Activated CD4-positive, alpha-beta memory T cell treated with anti-CD3 and anti-CD28 coated beads, Interleukin-2, amount 10 ng/mL, durations not matched to agents 7 days and 5 days (primary cell): ENCODE data around the gene GJD4. TPM values are rescaled to one million over a fixed set of nuclear protein-coding genes. Genes with fewer than 3 reads are reported as not detected.

Experiments
- CTCF ChIA-PET: fragments of 350-600 bp; sonication (Branson Sonifier 250); formaldehyde crosslinking; loops from one replicate; lab custom pipeline; 2021; ENCODE audit warnings: antibody characterized with exemption, inconsistent platforms; lab: Charles Lee
- POLR2A ChIA-PET: fragments of 350-600 bp; sonication (Branson Sonifier 250); formaldehyde crosslinking; loops from one replicate; lab custom pipeline; 2021; ENCODE audit warnings: antibody characterized with exemption; lab: Charles Lee
- DNase-seq: peaks from one replicate; pipeline ENCODE4 v3.0.0-alpha.2; 2020
- H3K27ac Mint-ChIP-seq: one replicate; pipeline ENCODE4 v1.8.0; 2021; ENCODE audit warnings: mild to moderate bottlenecking, mixed read lengths
- H3K27me3 Mint-ChIP-seq: one replicate; pipeline ENCODE4 v1.8.0; 2021; ENCODE audit warnings: mixed read lengths
- H3K36me3 Mint-ChIP-seq: one replicate; pipeline ENCODE4 v1.8.0; 2021; ENCODE audit warnings: low read depth, mixed read lengths
- H3K4me1 Mint-ChIP-seq: one replicate; pipeline ENCODE4 v1.8.0; 2021; ENCODE audit warnings: mixed read lengths
- H3K4me3 Mint-ChIP-seq: one replicate; pipeline ENCODE4 v1.8.0; 2021; ENCODE audit warnings: mild to moderate bottlenecking, mixed read lengths
- H3K9me3 Mint-ChIP-seq: one replicate; pipeline ENCODE4 v1.8.0; 2021; ENCODE audit warnings: mixed read lengths
- total RNA-seq, 2 experiments: library from RNA; stranded (reverse); gene quantifications; one replicate each; pipeline ENCODE4 v1.2.3, GENCODE V29; 2021

The GJD4 gene, protein sequence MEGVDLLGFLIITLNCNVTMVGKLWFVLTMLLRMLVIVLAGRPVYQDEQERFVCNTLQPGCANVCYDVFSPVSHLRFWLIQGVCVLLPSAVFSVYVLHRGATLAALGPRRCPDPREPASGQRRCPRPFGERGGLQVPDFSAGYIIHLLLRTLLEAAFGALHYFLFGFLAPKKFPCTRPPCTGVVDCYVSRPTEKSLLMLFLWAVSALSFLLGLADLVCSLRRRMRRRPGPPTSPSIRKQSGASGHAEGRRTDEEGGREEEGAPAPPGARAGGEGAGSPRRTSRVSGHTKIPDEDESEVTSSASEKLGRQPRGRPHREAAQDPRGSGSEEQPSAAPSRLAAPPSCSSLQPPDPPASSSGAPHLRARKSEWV
- total RNA-seq: not detected

DNA sequence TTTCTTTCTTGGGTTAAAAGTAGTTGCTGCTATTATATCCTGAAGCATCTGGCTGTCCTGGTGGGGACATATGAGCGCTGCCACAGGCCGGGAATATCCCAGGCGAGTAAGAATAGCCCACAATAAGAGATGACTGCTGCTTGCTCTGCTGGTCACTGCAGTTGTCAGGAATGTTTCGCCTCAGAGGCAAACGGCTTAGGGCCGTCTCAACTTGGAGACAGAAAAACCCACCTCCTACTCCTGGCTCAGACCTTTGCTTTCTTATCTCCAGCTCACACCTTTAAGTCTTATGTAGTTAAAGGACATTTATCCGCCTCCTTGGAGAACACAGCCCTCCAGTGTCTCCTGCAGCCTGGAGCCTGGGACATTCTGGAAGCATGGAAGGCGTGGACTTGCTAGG lies at the start of gene GJD4:
Gene GJD4, plus strand, starts transcription at position 151 of the 400 bp plus-strand sequence. Its CDS starts 227 bp downstream, at position 378.
- peaks cover 4% of the 10 kb centered on the region for H3K9me3 Mint-ChIP-seq
- ChIA-PET POLR2A (no interaction called here), CTCF (no interaction called here)
- peaks cover 7% of the 10 kb centered on the region for H3K4me1 Mint-ChIP-seq
- peaks cover 30% of the 10 kb centered on the region for H3K27me3 Mint-ChIP-seq
- no peak for DNase-seq
- no peak within 1 kb of the TSS for H3K27ac Mint-ChIP-seq
- no peak within 1 kb of the TSS for H3K4me3 Mint-ChIP-seq
- H3K36me3 Mint-ChIP-seq: no peaks in the 10 kb centered on the region

DNA sequence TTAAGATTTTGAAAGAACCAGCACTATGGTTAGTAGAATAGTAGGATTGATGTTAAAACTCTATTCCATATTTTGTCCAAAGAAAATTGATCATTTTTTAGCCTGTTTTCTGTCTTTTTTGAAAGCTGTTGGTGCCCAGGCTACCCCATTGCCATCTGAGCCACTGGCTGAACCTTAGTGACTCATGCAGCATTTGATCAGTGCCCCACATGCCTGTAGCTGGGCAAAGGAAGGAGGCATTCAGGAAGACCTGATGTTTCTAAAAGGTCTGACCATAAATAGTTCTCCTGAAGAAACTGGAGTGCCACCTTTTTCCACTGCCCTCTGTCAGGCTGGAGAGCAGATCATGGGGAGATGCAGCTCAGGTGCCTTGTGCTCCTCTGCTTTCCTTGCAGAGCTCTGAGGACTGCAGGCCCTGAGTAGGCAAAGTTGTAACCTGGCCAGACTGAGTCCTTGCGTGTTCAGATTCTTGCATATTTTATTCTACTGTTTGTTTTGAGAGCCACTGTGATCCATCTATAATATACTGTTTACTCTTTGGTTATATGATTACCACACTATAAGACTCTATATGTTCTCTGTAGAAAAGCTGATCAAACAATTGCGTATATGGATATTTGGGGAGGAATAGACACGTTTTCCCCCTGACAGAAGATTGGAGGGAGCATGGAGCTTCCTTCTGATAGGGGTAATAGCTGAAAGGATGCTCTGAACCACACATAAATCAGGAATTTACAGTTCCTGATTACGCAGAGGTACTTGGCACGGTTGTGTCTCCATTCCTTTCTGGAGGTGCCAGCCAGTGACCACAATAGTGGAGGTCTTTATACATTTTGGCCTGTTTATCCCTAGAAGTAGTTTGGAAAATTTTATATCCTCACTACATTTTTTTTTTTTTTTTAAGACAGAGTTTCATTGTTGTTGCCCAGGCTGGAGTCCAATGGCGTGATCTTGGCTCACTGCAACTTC lies 48.9 kb upstream of the GJD4 start:
- Mint-ChIP-seq H3K4me3 (no peak overlapping the region), H3K27me3 (no peaks in the 10 kb centered on the region), H3K4me1 (no peaks in the 10 kb centered on the region), H3K36me3 (peaks cover 3% of the 10 kb centered on the region), H3K9me3 (no peaks in the 10 kb centered on the region), H3K27ac (no peak overlapping the region)
- ChIA-PET POLR2A (no interaction called here), CTCF (no interaction called here)
- no peak for DNase-seq

DNA sequence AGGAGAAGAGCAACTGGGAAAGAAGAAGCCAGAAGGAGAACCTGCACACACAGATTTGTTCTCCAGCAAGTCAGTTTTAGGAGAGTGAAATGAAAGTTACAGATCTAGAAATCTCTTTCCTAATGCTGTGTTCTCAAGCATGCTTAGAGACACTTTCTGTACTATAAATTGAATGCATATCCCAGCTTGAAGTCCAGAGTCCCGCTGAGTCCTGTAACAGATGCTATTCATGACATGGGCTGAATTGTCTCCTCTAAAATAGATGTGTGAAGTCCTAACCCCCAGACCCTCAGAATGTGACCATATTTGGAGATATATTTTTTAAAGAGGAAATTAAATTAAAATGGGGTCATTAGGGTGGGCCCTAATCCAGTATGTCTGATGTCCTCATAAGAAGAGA lies 46.9 kb upstream of the GJD4 start:
- Mint-ChIP-seq H3K27me3 (no peaks in the 10 kb centered on the region), H3K27ac (no peak overlapping the region), H3K4me3 (no peak overlapping the region), H3K9me3 (no peaks in the 10 kb centered on the region), H3K4me1 (peaks cover under 1% of the 10 kb centered on the region), H3K36me3 (peaks cover 3% of the 10 kb centered on the region)
- ChIA-PET POLR2A (no interaction called here), CTCF (no interaction called here)
- DNase-seq: no peak

DNA sequence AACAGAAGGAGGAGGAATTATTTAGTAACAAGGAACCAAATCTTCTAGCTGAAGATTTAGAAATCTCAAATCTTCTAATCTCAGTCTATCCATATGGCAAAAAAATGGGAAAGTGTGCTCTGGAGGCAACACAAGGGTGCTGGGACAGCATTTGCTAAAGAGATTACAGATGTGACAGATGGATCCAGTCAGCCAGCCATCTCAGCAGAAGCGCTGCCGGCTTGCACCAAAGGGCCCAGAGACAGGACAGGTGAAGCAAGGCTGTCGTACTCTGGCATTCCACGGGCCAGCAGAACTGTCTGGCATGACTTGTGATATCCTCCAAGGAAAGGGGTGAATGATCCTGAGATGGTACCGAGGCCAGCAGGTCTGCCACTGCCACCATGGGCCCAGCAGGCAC lies 45.7 kb upstream of the GJD4 start:
- DNase-seq: no peak
- Mint-ChIP-seq H3K27ac (no peak overlapping the region), H3K9me3 (no peaks in the 10 kb centered on the region), H3K27me3 (no peaks in the 10 kb centered on the region), H3K36me3 (peaks cover 3% of the 10 kb centered on the region), H3K4me1 (peaks cover 4% of the 10 kb centered on the region), H3K4me3 (no peak overlapping the region)
- ChIA-PET POLR2A (no interaction called here), CTCF (interaction anchor here (1.5 kb wide), 1 partner anchor 439 kb away, joined by 5 read pairs; no protein-coding TSS in a partner anchor)

DNA sequence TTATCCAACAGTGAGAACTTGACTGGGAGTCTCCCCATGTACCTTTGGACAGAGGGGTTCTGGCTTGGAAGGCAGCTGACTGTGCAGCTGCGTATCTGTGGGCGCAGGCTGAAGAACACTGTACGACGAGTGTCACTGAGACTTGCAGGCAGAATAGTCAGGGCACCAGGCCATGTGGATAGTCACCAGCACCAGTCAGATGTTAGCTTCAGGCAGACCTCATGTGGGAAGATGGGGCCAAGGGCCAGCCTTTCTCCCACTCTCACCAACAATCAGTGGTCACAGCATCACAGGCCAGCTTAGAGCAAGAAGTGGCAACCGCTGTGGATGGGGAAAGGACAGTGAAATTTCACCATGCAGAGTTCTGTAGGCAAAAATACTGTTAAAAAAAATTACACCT lies 43.4 kb upstream of the GJD4 start:
- peaks cover 7% of the 10 kb centered on the region for H3K36me3 Mint-ChIP-seq
- no peaks in the 10 kb centered on the region for H3K27me3 Mint-ChIP-seq
- no peak overlapping the region for H3K27ac Mint-ChIP-seq
- DNase-seq: no peak
- H3K4me1 Mint-ChIP-seq: peaks cover 5% of the 10 kb centered on the region
- H3K4me3 Mint-ChIP-seq: no peak overlapping the region
- ChIA-PET CTCF (interaction anchor here (0.6 to 1.2 kb wide), 4 partner anchors 18 to 567 kb away, joined by 3 to 4 read pairs (median 3); no protein-coding TSS in a partner anchor), POLR2A (no interaction called here)
- no peaks in the 10 kb centered on the region for H3K9me3 Mint-ChIP-seq

DNA sequence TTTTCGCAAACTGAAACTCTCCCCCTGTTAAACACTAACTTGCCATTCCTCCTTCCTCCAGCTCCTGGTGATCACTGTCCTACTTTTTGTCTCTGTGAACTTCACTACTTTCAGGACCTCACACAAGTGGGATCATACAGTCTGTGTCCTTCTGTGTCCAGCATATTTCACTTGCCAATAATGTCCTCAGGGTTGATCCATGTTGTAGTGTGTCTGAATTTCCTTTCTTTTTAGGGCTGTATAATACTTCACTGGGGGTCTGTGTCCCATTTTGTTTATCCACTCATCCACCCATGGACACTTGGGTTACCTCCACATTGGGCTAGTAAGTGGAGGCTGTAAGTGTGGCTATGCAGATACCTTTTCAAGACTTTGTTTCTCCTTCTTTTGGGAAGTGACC lies 42.7 kb upstream of the GJD4 start:
- POLR2A ChIA-PET: interaction anchor here (0.6 kb wide), 1 partner anchor 442 kb away, joined by 3 read pairs; no protein-coding TSS in a partner anchor
- Mint-ChIP-seq H3K36me3 (peaks cover 7% of the 10 kb centered on the region), H3K27me3 (no peaks in the 10 kb centered on the region), H3K4me3 (no peak overlapping the region), H3K4me1 (peaks cover 5% of the 10 kb centered on the region), H3K27ac (no peak overlapping the region), H3K9me3 (no peaks in the 10 kb centered on the region)
- CTCF ChIA-PET: interaction anchor here (0.6 to 2.2 kb wide), 12 partner anchors 13 to 568 kb away, joined by 3 to 16 read pairs (median 4); partner anchors contain the start of gene CREM
- DNase-seq: no peak

DNA sequence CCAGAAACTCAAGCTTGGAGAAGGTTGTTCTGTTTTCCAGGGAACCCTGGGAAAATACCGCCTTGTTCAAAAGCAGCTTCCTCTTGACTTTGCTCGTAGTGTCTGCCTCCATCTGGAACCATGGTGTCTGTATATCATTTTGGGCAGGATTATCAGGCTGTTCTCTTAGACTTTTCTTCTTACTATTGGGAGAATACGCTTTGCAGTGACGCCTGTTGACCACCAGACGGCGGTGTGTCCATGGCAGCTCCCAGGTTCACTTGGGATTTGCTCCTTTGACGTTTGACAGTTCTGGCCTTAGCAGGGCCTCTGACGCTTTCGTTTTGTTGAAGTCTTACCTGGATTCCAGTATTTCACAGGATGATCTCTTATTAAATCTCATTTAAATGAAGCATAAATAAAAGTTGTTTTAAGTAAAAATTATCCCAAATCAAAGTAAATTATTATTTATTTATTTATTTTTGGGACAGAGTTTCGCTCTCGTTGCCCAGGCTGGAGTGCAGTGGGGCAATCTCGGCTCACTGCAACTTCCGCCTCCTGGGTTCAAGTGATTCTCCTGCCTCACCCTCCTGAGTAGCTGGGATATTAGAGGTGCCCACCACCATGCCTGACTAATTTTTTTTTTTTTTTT lies 41.8 kb upstream of the GJD4 start:
- POLR2A ChIA-PET: interaction anchor here (0.6 kb wide), 1 partner anchor 443 kb away, joined by 3 read pairs; no protein-coding TSS in a partner anchor
- H3K4me1 Mint-ChIP-seq: peaks cover 5% of the 10 kb centered on the region
- CTCF ChIA-PET: interaction anchor here (0.7 to 2.2 kb wide), 18 partner anchors 9 to 828 kb away, joined by 3 to 16 read pairs (median 4); partner anchors contain the start of gene CREM
- DNase-seq: peak; percentile 45
- H3K27ac Mint-ChIP-seq: no peak overlapping the region
- H3K4me3 Mint-ChIP-seq: no peak overlapping the region
- H3K27me3 Mint-ChIP-seq: no peaks in the 10 kb centered on the region
- H3K36me3 Mint-ChIP-seq: peaks cover 5% of the 10 kb centered on the region
- no peaks in the 10 kb centered on the region for H3K9me3 Mint-ChIP-seq

DNA sequence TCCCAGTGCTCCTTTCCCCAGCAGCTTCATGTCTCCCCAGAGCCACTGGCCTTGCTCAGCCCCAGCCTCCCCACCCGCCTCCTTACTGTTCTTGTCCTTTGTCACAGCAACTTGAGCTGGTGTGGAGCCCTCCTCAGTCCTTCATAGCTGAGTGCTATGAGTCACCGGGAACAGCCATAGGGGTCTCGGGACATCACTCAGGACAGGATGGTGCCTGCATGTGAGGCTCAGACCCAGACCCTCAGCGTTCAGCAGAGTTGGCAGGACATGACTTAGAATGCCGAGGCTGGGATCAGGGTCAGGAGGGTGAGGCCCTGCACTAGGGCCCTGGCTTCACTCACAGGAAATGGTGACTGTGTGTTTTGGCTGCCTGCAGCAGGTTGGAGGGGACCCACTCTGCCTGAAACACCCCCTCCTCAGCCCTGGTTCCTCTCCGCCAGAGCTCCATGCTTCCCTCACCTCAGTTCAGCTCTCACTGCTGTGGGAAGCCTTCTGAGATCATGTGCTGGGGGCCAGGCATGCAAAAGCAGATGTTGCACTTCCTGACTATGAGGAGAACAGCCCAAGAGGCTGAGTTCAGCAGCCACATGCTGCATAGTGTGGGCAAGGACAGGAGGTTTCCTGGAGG lies 40.7 kb upstream of the GJD4 start:
- no peak overlapping the region for H3K27ac Mint-ChIP-seq
- H3K27me3 Mint-ChIP-seq: no peaks in the 10 kb centered on the region
- no peak for DNase-seq
- ChIA-PET POLR2A (no interaction called here), CTCF (interaction anchor here (0.7 to 2.2 kb wide), 6 partner anchors 11 to 827 kb away, joined by 3 to 16 read pairs (median 4); partner anchors contain the start of gene CREM)
- H3K4me1 Mint-ChIP-seq: peaks cover 5% of the 10 kb centered on the region
- H3K9me3 Mint-ChIP-seq: no peaks in the 10 kb centered on the region
- H3K36me3 Mint-ChIP-seq: peaks cover 5% of the 10 kb centered on the region
- no peak overlapping the region for H3K4me3 Mint-ChIP-seq

DNA sequence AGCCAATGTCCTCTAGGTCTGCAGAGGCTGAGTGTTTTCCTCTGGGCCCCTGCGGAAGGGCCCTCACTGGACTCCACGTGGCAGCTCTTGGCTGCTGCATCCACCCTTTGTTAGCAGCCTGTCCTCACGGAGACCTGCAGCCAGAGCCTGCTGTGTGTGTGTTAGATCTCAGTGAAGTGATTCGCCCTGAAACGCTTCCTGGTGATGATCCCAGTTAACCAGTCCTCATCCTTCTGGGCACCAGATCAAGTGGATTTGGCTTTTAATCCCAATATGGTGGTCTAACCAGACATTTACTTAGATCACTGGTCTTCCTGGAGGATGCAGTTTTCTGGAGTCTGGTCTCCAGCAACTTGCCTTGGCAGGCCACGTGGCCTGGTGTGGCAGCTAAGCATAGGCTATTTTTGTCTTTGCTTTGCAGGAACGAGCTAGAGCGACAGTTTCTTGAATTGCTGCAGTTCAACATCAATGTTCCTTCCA lies 39.5 kb upstream of the GJD4 start:
- Mint-ChIP-seq H3K27ac (peak overlapping the region; percentile 26), H3K4me1 (peaks cover 5% of the 10 kb centered on the region), H3K36me3 (peaks cover 5% of the 10 kb centered on the region), H3K27me3 (no peaks in the 10 kb centered on the region), H3K4me3 (no peak overlapping the region), H3K9me3 (no peaks in the 10 kb centered on the region)
- CTCF ChIA-PET: interaction anchor here (0.6 kb wide), 1 partner anchor 346 kb away, joined by 3 read pairs; no protein-coding TSS in a partner anchor
- POLR2A ChIA-PET: no interaction called here
- DNase-seq: no peak

DNA sequence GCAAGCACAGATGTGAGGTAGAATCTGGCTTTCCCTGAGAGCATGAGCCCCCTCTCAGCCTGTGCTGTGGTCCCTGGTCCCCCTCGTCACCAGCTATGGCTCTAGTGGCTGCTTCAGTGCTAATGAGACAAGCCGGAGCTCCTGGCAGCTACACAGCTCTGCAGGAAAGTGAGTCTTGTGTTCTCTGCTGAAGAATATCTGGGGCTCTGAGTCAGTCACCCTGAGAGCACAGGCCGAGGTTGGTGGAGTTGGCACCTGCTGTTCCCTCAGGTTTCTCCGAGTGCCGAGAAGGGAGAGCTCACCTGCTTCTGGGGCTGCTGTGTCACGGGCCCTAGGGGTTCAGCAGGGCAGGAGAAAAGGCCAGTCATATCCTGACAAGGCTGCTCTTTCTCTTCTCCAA lies 37.2 kb upstream of the GJD4 start:
- no peak for DNase-seq
- Mint-ChIP-seq H3K9me3 (no peaks in the 10 kb centered on the region), H3K27ac (no peak overlapping the region), H3K27me3 (no peaks in the 10 kb centered on the region), H3K4me3 (no peak overlapping the region), H3K4me1 (peaks cover 5% of the 10 kb centered on the region), H3K36me3 (peaks cover 8% of the 10 kb centered on the region)
- ChIA-PET CTCF (no interaction called here), POLR2A (no interaction called here)

DNA sequence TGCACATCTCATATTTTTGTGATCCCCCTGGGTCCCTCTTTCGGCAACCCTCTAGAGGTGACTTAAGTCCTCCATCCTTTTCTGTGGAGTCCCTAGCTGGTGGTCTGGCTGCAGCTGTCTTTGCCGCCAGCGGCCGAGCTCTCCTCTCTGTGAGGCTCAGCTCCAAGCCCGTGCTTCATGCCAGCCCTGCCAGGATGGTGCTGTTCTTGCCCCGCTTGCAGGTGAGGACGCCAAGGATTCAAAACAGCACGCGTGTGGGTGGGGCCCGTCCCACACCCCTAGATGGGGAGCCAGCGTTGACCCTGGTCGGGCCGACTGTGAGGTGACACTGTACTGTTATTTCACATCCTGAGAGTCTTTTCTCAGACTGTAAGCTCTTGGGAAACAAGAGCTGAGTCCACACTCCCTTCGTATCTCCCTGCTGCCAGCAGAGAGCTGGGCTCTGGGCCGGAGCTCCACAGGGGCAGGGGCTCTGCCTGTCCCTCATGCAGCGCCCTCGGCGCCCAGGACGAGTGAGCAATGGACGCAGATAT lies 36.6 kb upstream of the GJD4 start:
- ChIA-PET CTCF (no interaction called here), POLR2A (no interaction called here)
- Mint-ChIP-seq H3K36me3 (peaks cover 8% of the 10 kb centered on the region), H3K4me3 (no peak overlapping the region), H3K9me3 (no peaks in the 10 kb centered on the region), H3K4me1 (peaks cover 3% of the 10 kb centered on the region), H3K27ac (no peak overlapping the region), H3K27me3 (no peaks in the 10 kb centered on the region)
- no peak for DNase-seq
